ENCODE measurements around the gene ALDH1L2. TPM values are rescaled to one million over a fixed set of nuclear protein-coding genes. Genes with fewer than 3 reads are reported as not detected.

Gene ALDH1L2
- total and polyA plus RNA-seq, 9 of the 15 experiments (the other 6 are each of a cell fraction or from before 2014, with no cell fraction given), result 1.1 to 9.9 (median 3.8) TPM

GRCh38 chr12:105107494-105108371, 23.5 kb upstream of the ALDH1L2 start, which contains the start of gene WASHC4 (continued):
- peak; percentile 99 for TF ChIP-seq POLR2G (IDR thresholded peaks at IDR 0.05; ENCODE audit: low read depth, low read length)
- peak; percentile 90 for TF ChIP-seq CREB3L1 (IDR thresholded peaks at IDR 0.05; ENCODE audit: borderline replicate concordance, low read depth)
- TF ChIP-seq FOXJ3 (CRISPR knock-in tag; IDR thresholded peaks at IDR 0.05), result no peak
- peak; percentile 94 for TF ChIP-seq HCFC1 (IDR thresholded peaks at IDR 0.05; ENCODE audit: low read depth, low read length)
- TF ChIP-seq GTF3C2 (IDR thresholded peaks at IDR 0.05; ENCODE audit: borderline replicate concordance, extremely low read depth, insufficient read length), result no peak
- TF ChIP-seq NR2C2 (CRISPR knock-in tag; IDR thresholded peaks at IDR 0.05), result no peak; the same call in 1 of the 2 replicates
- peak; percentile 91 for TF ChIP-seq NR2C2 (tag; IDR thresholded peaks at IDR 0.05)
- TF ChIP-seq ZBTB33 (CRISPR knock-in tag; IDR thresholded peaks at IDR 0.05), result peak; percentile 38; the same call in 1 of the 2 replicates
- TF ChIP-seq RNF219 (CRISPR knock-in tag; IDR thresholded peaks at IDR 0.05), result no peak
- TF ChIP-seq CREB3 (tag; conservative IDR thresholded peaks at IDR 0.05; ENCODE audit: low read depth), result no peak
- TF ChIP-seq GMEB1 (CRISPR knock-in tag; IDR thresholded peaks at IDR 0.05), result peak; percentile 69
- TF ChIP-seq SMARCB1 (IDR thresholded peaks at IDR 0.05; ENCODE audit: insufficient read length, low read depth), result peak; percentile 46
- TF ChIP-seq NFRKB (IDR thresholded peaks at IDR 0.05; ENCODE audit: low read depth), result peak; percentile 71; the same call in 1 of the 2 replicates
- TF ChIP-seq HDAC6 (IDR thresholded peaks at IDR 0.05; ENCODE audit: low read depth, low read length), result no peak

Measured in K562 (cell line).